Endodermal cell (in vitro differentiated cells): Measurements from ENCODE around the gene SCFD2. TPM values are rescaled to one million over a fixed set of nuclear protein-coding genes. Genes with fewer than 3 reads are reported as not detected.

Source experiments
- DNase-seq: peaks from one replicate; pipeline ENCODE4 v3.0.0-alpha.2; 2017
- H3K27ac ChIP-seq: 2 replicates; pipeline ENCODE4 v1.5.1; 2013; ENCODE audit warnings: mild to moderate bottlenecking, low read depth, low read length, moderate library complexity
- H3K27me3 ChIP-seq: 2 replicates; pipeline ENCODE4 v1.6.1; 2013; ENCODE audit warnings: mild to moderate bottlenecking, low read length, moderate library complexity; ENCODE audit not compliant: insufficient read depth, control insufficient read depth, poor library complexity, severe bottlenecking
- H3K36me3 ChIP-seq: 2 replicates; pipeline ENCODE4 v1.7.0; 2013; ENCODE audit warnings: mild to moderate bottlenecking, low read length, moderate library complexity; ENCODE audit not compliant: control insufficient read depth, insufficient read depth
- H3K4me1 ChIP-seq: one replicate; pipeline ENCODE4 v1.7.0; 2013; ENCODE audit warnings: low read length; ENCODE audit not compliant: control insufficient read depth, insufficient read depth
- H3K4me3 ChIP-seq: 2 replicates; pipeline ENCODE4 v1.5.1; 2013; ENCODE audit warnings: mild to moderate bottlenecking, low read length, moderate library complexity
- H3K9ac ChIP-seq: 2 replicates; pipeline ENCODE4 v1.6.1; 2013; ENCODE audit warnings: mild to moderate bottlenecking, low read length, moderate library complexity; ENCODE audit not compliant: poor library complexity, severe bottlenecking; ENCODE audit errors: extremely low read depth
- H3K9me3 ChIP-seq: 2 replicates; pipeline ENCODE4 v1.6.1; 2013; ENCODE audit warnings: mild to moderate bottlenecking, low read length, moderate library complexity; ENCODE audit not compliant: control insufficient read depth
- H3K27ac Mint-ChIP-seq: 2 replicates; pipeline ENCODE4 v1.8.0; 2020; ENCODE audit warnings: mixed read lengths
- H3K27me3 Mint-ChIP-seq: 2 replicates; pipeline ENCODE4 v1.8.0; 2021; ENCODE audit warnings: mild to moderate bottlenecking, mixed read lengths; ENCODE audit not compliant: insufficient read depth
- H3K36me3 Mint-ChIP-seq: 2 replicates; pipeline ENCODE4 v1.8.0; 2020; ENCODE audit warnings: low read depth, mixed read lengths
- H3K4me1 Mint-ChIP-seq: 2 replicates; pipeline ENCODE4 v1.8.0; 2020; ENCODE audit warnings: mixed read lengths
- H3K4me3 Mint-ChIP-seq: 2 replicates; pipeline ENCODE4 v1.8.0; 2020; ENCODE audit warnings: mild to moderate bottlenecking, moderate library complexity, mixed read lengths
- H3K9me3 Mint-ChIP-seq: 2 replicates; pipeline ENCODE4 v1.8.0; 2020; ENCODE audit warnings: mild to moderate bottlenecking, mixed read lengths
- WGBS, 2 experiments: methylation state at CpG; one replicate each; pipeline versions ENCODE4 v1.1.5 to v1.1.7; 2013; ENCODE audit warnings: missing lambda C conversion rate in 2 of 2, mixed read lengths in 1 of 2; ENCODE audit not compliant: insufficient coverage in 1 of 2, insufficient read length in 1 of 2; 5-methylcytosine and 5-hydroxymethylcytosine counted together
- total RNA-seq, 2 donors: library from RNA; stranded (reverse); fragmentation: NEBNext Ultra II Directional in 1 of 2; extraction: Animal tissue kit (Norgen Biotek cat#: 25700) in 1 of 2; gene quantifications; 2 replicates in 1 of 2; 3 replicates in 1 of 2; pipeline ENCODE4 v1.2.1, GENCODE V29; 2021
- TF ChIP-seq, protein P1 (sequence below): fragments of 200-600 bp; sonication (generic); conservative IDR thresholded peaks from 2 replicates; pipeline ENCODE4 v1.5.0; 2021; ENCODE audit warnings: antibody characterized with exemption, mild to moderate bottlenecking

Gene SCFD2
- total RNA-seq, 2 donors from 2014 or later = 5.7 to 6.5 TPM

DNA sequence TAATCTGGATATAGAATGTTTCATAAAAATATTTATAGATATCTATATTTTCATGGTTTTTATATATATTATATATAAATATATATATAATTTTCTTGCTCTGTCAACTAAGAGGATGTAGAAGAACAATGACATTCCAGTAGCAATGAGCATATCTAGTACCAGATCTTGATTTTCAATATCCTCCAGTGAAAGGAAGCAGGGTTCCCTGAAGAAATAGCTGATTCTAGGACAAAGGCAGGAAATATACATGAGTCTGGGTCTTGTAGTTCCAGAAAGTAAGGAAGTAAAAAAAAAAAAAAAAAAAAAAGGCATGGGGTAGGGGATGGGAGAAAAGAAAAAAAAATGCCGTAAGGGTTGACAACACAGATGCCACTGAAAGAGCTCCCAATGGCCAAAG is 262.4 kb downstream of the SCFD2 start:
- Histone ChIP-seq H3K9ac (no peak overlapping the region), H3K27ac (no peak overlapping the region), H3K27me3 (no peaks in the 10 kb centered on the region), H3K36me3 (no peaks in the 10 kb centered on the region), H3K9me3 (no peaks in the 10 kb centered on the region), H3K4me1 (peaks cover 4% of the 10 kb centered on the region), H3K4me3 (no peak overlapping the region)
- Mint-ChIP-seq H3K4me3 (no peak overlapping the region), H3K27ac (no peak overlapping the region), H3K9me3 (peaks cover 5% of the 10 kb centered on the region), H3K4me1 (peaks cover 10% of the 10 kb centered on the region), H3K27me3 (no peaks in the 10 kb centered on the region), H3K36me3 (no peaks in the 10 kb centered on the region)
- TF ChIP-seq, protein P1, sequence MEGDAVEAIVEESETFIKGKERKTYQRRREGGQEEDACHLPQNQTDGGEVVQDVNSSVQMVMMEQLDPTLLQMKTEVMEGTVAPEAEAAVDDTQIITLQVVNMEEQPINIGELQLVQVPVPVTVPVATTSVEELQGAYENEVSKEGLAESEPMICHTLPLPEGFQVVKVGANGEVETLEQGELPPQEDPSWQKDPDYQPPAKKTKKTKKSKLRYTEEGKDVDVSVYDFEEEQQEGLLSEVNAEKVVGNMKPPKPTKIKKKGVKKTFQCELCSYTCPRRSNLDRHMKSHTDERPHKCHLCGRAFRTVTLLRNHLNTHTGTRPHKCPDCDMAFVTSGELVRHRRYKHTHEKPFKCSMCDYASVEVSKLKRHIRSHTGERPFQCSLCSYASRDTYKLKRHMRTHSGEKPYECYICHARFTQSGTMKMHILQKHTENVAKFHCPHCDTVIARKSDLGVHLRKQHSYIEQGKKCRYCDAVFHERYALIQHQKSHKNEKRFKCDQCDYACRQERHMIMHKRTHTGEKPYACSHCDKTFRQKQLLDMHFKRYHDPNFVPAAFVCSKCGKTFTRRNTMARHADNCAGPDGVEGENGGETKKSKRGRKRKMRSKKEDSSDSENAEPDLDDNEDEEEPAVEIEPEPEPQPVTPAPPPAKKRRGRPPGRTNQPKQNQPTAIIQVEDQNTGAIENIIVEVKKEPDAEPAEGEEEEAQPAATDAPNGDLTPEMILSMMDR = no peak
- DNase-seq = no peak
- no CpG with 5 or more reads among the region's 1 CpG for WGBS, 2 experiments

DNA sequence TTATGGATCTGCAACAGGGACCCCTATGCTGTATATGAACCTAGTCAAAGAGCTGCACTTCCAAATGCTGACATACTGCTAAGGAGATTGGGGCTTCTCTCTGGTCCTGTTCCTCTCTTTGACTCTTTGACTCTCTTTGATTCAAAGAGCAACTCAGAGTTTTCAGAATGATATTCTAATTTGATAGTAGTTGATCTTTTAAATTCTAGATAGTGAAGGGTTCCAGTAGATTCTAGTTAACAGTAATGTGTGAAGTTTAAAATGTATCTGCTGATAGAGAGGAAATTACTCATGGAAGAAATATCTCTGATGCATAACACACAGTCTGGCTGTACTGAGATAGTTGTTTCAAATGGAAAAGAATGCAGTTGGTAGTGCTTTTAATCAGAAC is 264.7 kb downstream of the SCFD2 start:
- no peak overlapping the region for H3K27ac ChIP-seq
- Mint-ChIP-seq H3K4me1 (peaks cover 10% of the 10 kb centered on the region), H3K9me3 (peaks cover 5% of the 10 kb centered on the region), H3K27ac (no peak overlapping the region), H3K36me3 (no peaks in the 10 kb centered on the region), H3K27me3 (no peaks in the 10 kb centered on the region), H3K4me3 (no peak overlapping the region)
- no peaks in the 10 kb centered on the region for H3K27me3 ChIP-seq
- H3K9me3 ChIP-seq = no peaks in the 10 kb centered on the region
- TF ChIP-seq, protein P1 = no peak
- no peak overlapping the region for H3K4me3 ChIP-seq
- no peak overlapping the region for H3K9ac ChIP-seq
- no peak for DNase-seq
- peaks cover 4% of the 10 kb centered on the region for H3K4me1 ChIP-seq
- no peaks in the 10 kb centered on the region for H3K36me3 ChIP-seq

DNA sequence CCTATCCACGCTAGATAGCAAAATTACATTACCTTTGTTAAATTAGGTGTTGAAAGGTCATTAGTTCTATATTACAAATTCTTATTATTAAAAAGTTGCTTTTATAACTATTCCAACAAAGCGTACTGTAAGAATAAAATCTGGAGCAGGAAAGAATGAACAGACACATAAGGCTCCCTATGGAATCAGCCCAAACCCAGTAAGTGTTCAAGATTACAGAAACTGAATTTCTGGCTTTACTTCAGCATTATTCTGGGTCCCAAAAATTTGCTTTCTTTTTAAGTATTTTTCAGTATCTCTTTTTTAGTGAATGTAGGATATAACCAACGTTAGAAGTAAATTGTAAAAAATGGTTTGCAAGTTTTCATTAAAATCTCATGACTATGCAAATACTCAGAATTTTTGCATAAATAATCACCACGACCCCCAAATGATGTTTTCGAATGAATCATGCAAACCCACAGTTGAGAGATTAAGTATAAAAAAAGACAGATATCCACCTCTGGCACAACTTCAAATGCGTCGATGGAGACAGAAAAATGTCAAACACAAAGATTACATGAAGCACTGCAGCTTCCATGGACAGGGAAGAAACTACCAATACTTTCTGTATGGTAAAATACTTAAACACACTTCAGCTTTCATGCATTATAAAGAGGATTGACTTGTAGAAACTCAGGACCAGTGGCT is 265.2 kb downstream of the SCFD2 start:
- Histone ChIP-seq H3K9ac (no peak overlapping the region), H3K4me3 (no peak overlapping the region), H3K9me3 (no peaks in the 10 kb centered on the region), H3K27me3 (no peaks in the 10 kb centered on the region), H3K36me3 (no peaks in the 10 kb centered on the region), H3K4me1 (peaks cover 4% of the 10 kb centered on the region), H3K27ac (no peak overlapping the region)
- H3K36me3 Mint-ChIP-seq = no peaks in the 10 kb centered on the region
- no peak overlapping the region for H3K27ac Mint-ChIP-seq
- TF ChIP-seq, protein P1 = no peak
- no peak for DNase-seq
- no peaks in the 10 kb centered on the region for H3K27me3 Mint-ChIP-seq
- WGBS, 2 experiments = 71 to 87% methylated on average over 3 to 7 of the region's 7 CpGs
- H3K9me3 Mint-ChIP-seq = peaks cover 5% of the 10 kb centered on the region
- peaks cover 10% of the 10 kb centered on the region for H3K4me1 Mint-ChIP-seq
- H3K4me3 Mint-ChIP-seq = no peak overlapping the region
